Stomach (tissue), 4 donors: ENCODE results near the gene RAET1G.

Experiments
- EP300 ChIP-seq: sonication (generic); formaldehyde crosslinking; IDR thresholded peaks from one replicate; pipeline ENCODE4 v1.6.1; 2017; ENCODE audit warnings: antibody characterized with exemption
- TF ChIP-seq, protein P1 (sequence below), 7 experiments: fragments of 450-650 bp in 4 of 7; fragments of 200-600 bp in 3 of 7; sonication (generic) in 3 of 7; IDR thresholded peaks; one replicate each; pipeline ENCODE4 v1.5.1; 2016 to 2019; ENCODE audit warnings: antibody characterized with exemption in 7 of 7, control low read depth in 2 of 7, mild to moderate bottlenecking in 1 of 7

DNA sequence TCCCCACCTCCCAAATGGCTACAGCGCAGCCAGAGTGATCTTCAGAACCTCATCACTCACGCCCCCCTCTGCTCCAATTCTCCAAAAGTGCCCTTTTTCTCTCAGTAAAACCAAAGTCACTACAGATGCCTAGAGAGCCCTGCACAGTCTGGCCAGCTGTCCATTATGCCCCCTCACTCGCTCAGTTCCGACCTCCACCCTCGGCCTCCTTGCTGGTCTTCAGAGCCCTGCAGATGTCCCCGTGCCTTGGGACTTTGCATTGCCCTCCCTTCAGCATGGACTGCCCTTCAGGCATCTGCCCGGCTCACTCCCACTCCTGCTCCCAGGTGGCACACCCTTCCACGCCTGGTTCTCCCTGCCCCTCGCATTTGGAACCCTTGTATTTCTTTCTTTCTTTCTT lies 24.0 kb downstream of the RAET1G start:
- TF ChIP-seq EP300, result no peak
- TF ChIP-seq, protein P1, sequence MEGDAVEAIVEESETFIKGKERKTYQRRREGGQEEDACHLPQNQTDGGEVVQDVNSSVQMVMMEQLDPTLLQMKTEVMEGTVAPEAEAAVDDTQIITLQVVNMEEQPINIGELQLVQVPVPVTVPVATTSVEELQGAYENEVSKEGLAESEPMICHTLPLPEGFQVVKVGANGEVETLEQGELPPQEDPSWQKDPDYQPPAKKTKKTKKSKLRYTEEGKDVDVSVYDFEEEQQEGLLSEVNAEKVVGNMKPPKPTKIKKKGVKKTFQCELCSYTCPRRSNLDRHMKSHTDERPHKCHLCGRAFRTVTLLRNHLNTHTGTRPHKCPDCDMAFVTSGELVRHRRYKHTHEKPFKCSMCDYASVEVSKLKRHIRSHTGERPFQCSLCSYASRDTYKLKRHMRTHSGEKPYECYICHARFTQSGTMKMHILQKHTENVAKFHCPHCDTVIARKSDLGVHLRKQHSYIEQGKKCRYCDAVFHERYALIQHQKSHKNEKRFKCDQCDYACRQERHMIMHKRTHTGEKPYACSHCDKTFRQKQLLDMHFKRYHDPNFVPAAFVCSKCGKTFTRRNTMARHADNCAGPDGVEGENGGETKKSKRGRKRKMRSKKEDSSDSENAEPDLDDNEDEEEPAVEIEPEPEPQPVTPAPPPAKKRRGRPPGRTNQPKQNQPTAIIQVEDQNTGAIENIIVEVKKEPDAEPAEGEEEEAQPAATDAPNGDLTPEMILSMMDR (IDR thresholded peaks at IDR 0.05), result no peak
